HEK293 (cell line): ENCODE results near the gene MRPL55.

ENCODE experiments used
- CTCF ChIP-seq: fragments of 450-650 bp; formaldehyde crosslinking; IDR thresholded peaks from 2 replicates; pipeline ENCODE4 v1.5.1; 2016; ENCODE audit warnings: missing biosample characterization, missing genetic modification characterization
- OSR2 ChIP-seq: fragments of 450-650 bp; formaldehyde crosslinking; IDR thresholded peaks from 2 replicates; pipeline ENCODE4 v1.5.1; 2016; ENCODE audit warnings: missing biosample characterization, missing genetic modification characterization
- SETDB1 ChIP-seq: IDR thresholded peaks from one replicate; pipeline ENCODE4 v1.6.1; 2017; ENCODE audit warnings: mild to moderate bottlenecking, low read length, moderate library complexity, mixed read lengths; ENCODE audit not compliant: insufficient read length
- TCF7L2 ChIP-seq: IDR thresholded peaks from 2 replicates; pipeline ENCODE4 v1.6.1; 2011; ENCODE audit warnings: low read depth, mild to moderate bottlenecking, inconsistent platforms, low read length, moderate library complexity, borderline replicate concordance
- ZBTB48 ChIP-seq: fragments of 450-650 bp; formaldehyde crosslinking; IDR thresholded peaks from 2 replicates; pipeline ENCODE4 v1.5.1; 2016; ENCODE audit warnings: missing biosample characterization, missing genetic modification characterization
- ZNF24 ChIP-seq: fragments of 450-650 bp; formaldehyde crosslinking; IDR thresholded peaks from 2 replicates; pipeline ENCODE4 v1.5.1; 2016; ENCODE audit warnings: missing biosample characterization, missing genetic modification characterization
- ZNF274 ChIP-seq, 2 experiments: fragments of 200-500 bp in 1 of 2; fragments of 450-650 bp in 1 of 2; sonication (Bioruptor generic) in 1 of 2; formaldehyde crosslinking in 1 of 2; IDR thresholded peaks; 2 replicates each; pipeline versions ENCODE4 v1.5.1 to v1.6.1; 2014 to 2016; ENCODE audit warnings: borderline replicate concordance in 1 of 2, inconsistent platforms in 1 of 2, low read length in 1 of 2, missing biosample characterization in 1 of 2, missing genetic modification characterization in 1 of 2
- ZNF639 ChIP-seq: fragments of 450-650 bp; formaldehyde crosslinking; IDR thresholded peaks from 2 replicates; pipeline ENCODE4 v1.5.1; 2016; ENCODE audit warnings: missing biosample characterization, missing genetic modification characterization

DNA sequence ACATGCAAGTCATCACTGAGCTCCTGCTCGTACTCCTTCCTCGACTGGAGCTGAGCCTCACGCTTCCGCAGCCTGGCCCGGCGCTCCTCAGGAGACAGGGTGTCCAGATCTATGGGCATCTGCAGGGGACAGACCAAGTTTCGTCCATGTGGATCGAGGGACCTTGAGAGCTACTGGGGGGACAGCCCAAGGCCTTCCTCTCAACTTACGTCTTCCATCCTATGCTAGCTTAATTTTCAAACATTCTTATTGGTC, 2.4 kb downstream of the MRPL55 start:
- no peak for TF ChIP-seq ZBTB48 (tag by site-specific recombination)
- no peak for TF ChIP-seq TCF7L2
- no peak for TF ChIP-seq OSR2 (tag by site-specific recombination)
- no peak for TF ChIP-seq ZNF24 (tag by site-specific recombination)
- no peak for TF ChIP-seq ZNF639 (tag by site-specific recombination)
- no peak for TF ChIP-seq SETDB1
- TF ChIP-seq CTCF (tag by site-specific recombination) = no peak
- no peak for TF ChIP-seq ZNF274 (IDR thresholded peaks at IDR 0.05; ENCODE audit: low read length)
- no peak for TF ChIP-seq ZNF274 (tag by site-specific recombination; IDR thresholded peaks at IDR 0.05; ENCODE audit: borderline replicate concordance)
